Parathyroid adenoma (tissue), 2 donors: ENCODE results near the gene CALR3.

Experiments
- H2AFZ ChIP-seq: fragments of 300-600 bp; sonication (generic); one replicate; pipeline ENCODE4 v1.7.0; 2017; ENCODE audit warnings: antibody characterized with exemption, mild to moderate bottlenecking
- H3K27ac ChIP-seq: fragments of 300-600 bp; sonication (generic); one replicate; pipeline ENCODE4 v1.7.0; 2017
- H3K27me3 ChIP-seq: fragments of 300-600 bp; sonication (generic); one replicate; pipeline ENCODE4 v1.7.0; 2017; ENCODE audit warnings: low read length; ENCODE audit not compliant: control insufficient read depth, insufficient read depth
- H3K36me3 ChIP-seq: fragments of 300-600 bp; sonication (generic); one replicate; pipeline ENCODE4 v1.7.0; 2017; ENCODE audit warnings: low read length; ENCODE audit not compliant: control insufficient read depth, insufficient read depth
- H3K4me1 ChIP-seq: fragments of 300-600 bp; sonication (generic); one replicate; pipeline ENCODE4 v1.7.0; 2017; ENCODE audit warnings: control low read depth
- H3K4me2 ChIP-seq: fragments of 300-600 bp; sonication (generic); one replicate; pipeline ENCODE4 v1.7.0; 2017; ENCODE audit warnings: low read length
- H3K4me3 ChIP-seq: fragments of 300-600 bp; sonication (generic); one replicate; pipeline ENCODE4 v1.7.0; 2017; ENCODE audit warnings: low read depth, low read length
- H3K79me2 ChIP-seq: fragments of 300-600 bp; sonication (generic); one replicate; pipeline ENCODE4 v1.7.0; 2017; ENCODE audit warnings: control low read depth
- H3K9ac ChIP-seq: fragments of 300-600 bp; sonication (generic); one replicate; pipeline ENCODE4 v1.7.0; 2017; ENCODE audit warnings: mild to moderate bottlenecking
- H3K9me3 ChIP-seq: fragments of 300-600 bp; sonication (generic); one replicate; pipeline ENCODE4 v1.7.0; 2017; ENCODE audit warnings: low read length; ENCODE audit not compliant: control insufficient read depth
- TF ChIP-seq, protein P1 (sequence below): fragments of 300-600 bp; sonication (generic); IDR thresholded peaks from one replicate; pipeline ENCODE4 v1.7.0; 2017; ENCODE audit warnings: antibody characterized with exemption, mild to moderate bottlenecking
- donor health status: primary hyperparathyroidism.

Gene CALR3

DNA sequence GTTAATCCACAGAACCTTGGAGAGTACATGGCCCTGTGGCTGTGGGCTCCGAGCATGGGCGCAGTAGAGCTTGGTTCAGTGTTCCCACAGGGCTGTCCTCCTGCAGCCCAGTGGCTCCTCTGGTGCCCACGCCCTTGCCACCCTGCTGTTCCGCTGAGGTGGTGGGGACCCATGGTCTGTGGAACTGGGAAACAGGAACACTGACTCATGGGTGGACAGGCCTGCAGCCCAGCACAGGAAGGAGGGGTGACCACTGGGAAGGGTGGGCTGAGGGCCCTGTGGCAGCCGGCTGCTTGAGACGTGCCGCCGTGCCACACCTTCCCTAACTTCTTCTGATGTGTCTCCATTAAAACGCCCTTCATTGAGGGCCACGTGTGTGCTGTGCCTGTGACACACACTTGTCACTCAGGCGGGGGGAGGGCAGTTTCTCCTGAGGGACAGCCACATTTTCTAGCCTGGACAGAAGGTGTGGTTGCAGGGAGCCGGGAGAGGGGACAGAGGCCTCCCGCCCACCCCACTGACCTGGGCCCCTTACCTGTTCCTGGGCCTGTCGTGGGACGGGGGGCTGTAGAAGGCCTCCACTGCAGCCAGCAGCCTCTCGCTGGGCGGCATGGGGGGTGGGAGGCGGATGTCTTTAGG lies 25.1 kb upstream of the CALR3 start:
- no peak overlapping the region for H3K27ac ChIP-seq
- no peak overlapping the region for H3K4me2 ChIP-seq
- H2AFZ ChIP-seq: no peak overlapping the region
- H3K27me3 ChIP-seq: no peaks in the 10 kb centered on the region
- TF ChIP-seq, protein P1, sequence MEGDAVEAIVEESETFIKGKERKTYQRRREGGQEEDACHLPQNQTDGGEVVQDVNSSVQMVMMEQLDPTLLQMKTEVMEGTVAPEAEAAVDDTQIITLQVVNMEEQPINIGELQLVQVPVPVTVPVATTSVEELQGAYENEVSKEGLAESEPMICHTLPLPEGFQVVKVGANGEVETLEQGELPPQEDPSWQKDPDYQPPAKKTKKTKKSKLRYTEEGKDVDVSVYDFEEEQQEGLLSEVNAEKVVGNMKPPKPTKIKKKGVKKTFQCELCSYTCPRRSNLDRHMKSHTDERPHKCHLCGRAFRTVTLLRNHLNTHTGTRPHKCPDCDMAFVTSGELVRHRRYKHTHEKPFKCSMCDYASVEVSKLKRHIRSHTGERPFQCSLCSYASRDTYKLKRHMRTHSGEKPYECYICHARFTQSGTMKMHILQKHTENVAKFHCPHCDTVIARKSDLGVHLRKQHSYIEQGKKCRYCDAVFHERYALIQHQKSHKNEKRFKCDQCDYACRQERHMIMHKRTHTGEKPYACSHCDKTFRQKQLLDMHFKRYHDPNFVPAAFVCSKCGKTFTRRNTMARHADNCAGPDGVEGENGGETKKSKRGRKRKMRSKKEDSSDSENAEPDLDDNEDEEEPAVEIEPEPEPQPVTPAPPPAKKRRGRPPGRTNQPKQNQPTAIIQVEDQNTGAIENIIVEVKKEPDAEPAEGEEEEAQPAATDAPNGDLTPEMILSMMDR: no peak
- H3K79me2 ChIP-seq: peaks cover 2% of the 10 kb centered on the region
- H3K9ac ChIP-seq: no peak overlapping the region
- no peak overlapping the region for H3K4me3 ChIP-seq
- H3K36me3 ChIP-seq: no peaks in the 10 kb centered on the region
- H3K4me1 ChIP-seq: no peaks in the 10 kb centered on the region
- no peaks in the 10 kb centered on the region for H3K9me3 ChIP-seq

DNA sequence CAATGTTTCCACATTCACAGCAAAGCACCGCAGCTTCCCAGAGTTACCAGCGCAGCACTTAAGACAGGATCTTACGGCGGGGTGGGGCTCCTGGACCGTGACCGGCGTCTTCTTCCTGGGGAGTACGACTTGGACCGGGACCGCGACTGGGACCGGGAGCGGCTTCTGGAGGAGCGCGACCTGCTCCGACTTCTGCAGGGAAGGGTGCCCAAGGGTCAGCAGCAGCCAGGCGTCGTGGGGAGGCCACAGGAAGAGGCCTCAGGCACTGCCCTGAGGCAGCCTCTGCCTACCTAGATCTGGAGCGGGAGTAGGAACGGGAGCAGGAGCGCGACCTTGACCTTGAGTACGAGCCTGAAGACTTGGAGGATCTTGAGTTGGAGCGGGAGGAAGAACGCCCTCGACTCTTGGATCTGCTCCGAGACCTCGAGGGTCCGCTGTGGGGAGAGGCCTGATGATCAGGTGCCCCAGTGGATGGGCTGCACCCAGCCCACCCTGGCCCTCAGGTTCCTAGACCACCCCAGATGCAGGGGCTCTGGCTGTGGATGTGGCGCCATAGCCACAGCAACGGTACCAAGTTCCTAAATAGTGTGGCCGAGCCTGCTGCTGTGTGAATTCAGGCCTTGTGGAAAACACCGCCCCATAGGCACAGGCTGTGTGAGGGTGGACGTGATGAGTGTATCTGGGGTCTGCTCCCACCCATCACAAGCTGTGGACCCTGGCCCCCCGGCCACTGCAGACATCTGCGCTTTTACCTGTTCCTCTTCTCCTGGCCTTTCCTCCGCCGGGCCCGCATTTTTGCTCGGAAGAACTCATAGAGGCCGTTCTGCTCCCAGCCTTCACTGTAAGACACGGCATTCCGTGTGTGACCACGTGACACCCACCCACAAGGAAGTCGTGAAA lies 24.4 kb upstream of the CALR3 start:
- Histone ChIP-seq H3K27me3 (no peaks in the 10 kb centered on the region), H3K27ac (no peak overlapping the region), H3K9me3 (no peaks in the 10 kb centered on the region), H3K36me3 (no peaks in the 10 kb centered on the region), H3K4me2 (no peak overlapping the region), H3K79me2 (peaks cover 2% of the 10 kb centered on the region), H3K4me3 (no peak overlapping the region), H2AFZ (no peak overlapping the region), H3K9ac (no peak overlapping the region), H3K4me1 (no peaks in the 10 kb centered on the region)
- TF ChIP-seq, protein P1: no peak

DNA sequence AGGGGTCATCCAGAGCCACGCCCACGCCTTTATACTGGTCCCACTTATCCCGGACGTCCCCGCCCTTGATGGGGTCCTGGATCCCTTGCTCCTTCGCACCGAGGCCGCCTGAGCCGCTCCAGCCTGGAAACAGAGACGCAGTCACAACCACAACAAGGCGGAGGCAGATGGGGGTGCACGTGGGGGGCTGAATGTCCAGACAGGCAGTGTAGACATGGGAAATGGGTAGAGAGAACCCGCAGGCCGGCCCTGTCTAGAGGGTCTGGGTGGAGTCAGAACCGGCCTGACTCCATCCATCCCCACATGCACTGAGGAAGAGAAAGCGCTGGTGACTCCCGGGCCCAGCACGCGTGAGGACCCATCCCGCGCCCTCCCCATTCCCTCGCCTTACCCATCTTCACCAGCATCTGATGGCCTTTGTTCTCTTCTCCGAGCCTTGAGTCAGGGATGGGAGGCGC lies 23.3 kb upstream of the CALR3 start:
- H3K79me2 ChIP-seq: peaks cover 2% of the 10 kb centered on the region
- no peaks in the 10 kb centered on the region for H3K36me3 ChIP-seq
- no peaks in the 10 kb centered on the region for H3K27me3 ChIP-seq
- TF ChIP-seq, protein P1: no peak
- H3K4me2 ChIP-seq: no peak overlapping the region
- H3K4me1 ChIP-seq: no peaks in the 10 kb centered on the region
- H3K27ac ChIP-seq: no peak overlapping the region
- H3K9ac ChIP-seq: no peak overlapping the region
- no peaks in the 10 kb centered on the region for H3K9me3 ChIP-seq
- H2AFZ ChIP-seq: no peak overlapping the region
- H3K4me3 ChIP-seq: no peak overlapping the region

DNA sequence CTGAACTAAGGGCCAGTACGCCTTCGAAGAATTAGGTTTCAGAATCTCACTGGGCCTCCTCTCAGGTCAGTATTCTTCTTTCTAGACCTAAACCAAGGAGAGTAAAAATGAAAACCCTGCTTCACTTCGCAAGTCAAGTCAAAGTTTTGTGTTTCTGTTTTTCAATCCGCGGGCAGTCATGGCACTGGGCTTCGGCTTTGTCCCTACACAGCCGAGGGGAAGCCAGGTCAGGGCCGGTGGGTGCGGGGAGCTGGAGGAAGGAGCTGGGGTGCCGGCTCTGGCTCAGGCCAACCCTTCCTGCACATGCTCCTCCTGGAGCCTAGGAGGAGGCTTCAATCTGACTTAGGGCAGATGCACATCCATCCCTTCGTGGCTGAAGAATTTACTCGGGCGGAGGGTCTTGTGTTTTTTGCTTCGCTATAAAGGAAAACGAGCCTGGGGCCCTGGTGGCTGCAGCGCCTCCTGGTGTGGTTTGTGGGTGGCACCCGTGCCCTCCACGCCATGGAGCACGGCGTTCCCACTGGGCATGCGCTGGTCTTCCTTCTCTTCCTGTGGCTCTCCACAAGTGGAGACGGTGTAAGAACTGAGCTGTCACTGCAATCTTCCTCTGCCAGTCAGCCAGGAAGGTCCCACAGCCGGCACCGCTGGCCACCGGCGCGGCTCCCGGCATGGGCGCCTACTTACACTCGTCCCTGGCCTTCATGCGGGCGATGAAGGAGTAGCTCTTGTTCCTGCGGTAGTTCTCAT lies 22.7 kb upstream of the CALR3 start:
- TF ChIP-seq, protein P1: no peak
- Histone ChIP-seq H3K4me1 (no peaks in the 10 kb centered on the region), H3K79me2 (peaks cover 2% of the 10 kb centered on the region), H3K4me3 (no peak overlapping the region), H3K4me2 (no peak overlapping the region), H3K36me3 (no peaks in the 10 kb centered on the region), H3K27me3 (no peaks in the 10 kb centered on the region), H2AFZ (no peak overlapping the region), H3K9me3 (no peaks in the 10 kb centered on the region), H3K9ac (no peak overlapping the region), H3K27ac (no peak overlapping the region)
